GM04504 (cell line): ENCODE measurements around the gene NAALADL2.

ENCODE experiments used
- DNase-seq: peaks from one replicate; pipeline ENCODE4 v3.0.0-alpha.2; 2012; ENCODE audit warnings: low read depth

The NAALADL2 gene

GRCh38 chr3:175211466-175211865, 352.3 kb downstream of the NAALADL2 start:
- DNase-seq, result no peak

- no peak for DNase-seq
Measured at GRCh38 chr3:175212896-175213295, 353.8 kb downstream of the NAALADL2 start.

GRCh38 chr3:175214216-175214615, 355.1 kb downstream of the NAALADL2 start:
- no peak for DNase-seq

GRCh38 chr3:175215833-175216232, 356.7 kb downstream of the NAALADL2 start:
- no peak for DNase-seq

- no peak for DNase-seq
Measured at GRCh38 chr3:175222356-175222755, 363.2 kb downstream of the NAALADL2 start.

GRCh38 chr3:175224051-175224450, 364.9 kb downstream of the NAALADL2 start:
- no peak for DNase-seq

- DNase-seq, result no peak
Measured at GRCh38 chr3:175226444-175226843, 367.3 kb downstream of the NAALADL2 start.

GRCh38 chr3:175227126-175227525, 368.0 kb downstream of the NAALADL2 start:
- DNase-seq, result no peak

- no peak for DNase-seq
Measured at GRCh38 chr3:175233957-175234940, 375.1 kb downstream of the NAALADL2 start.

- DNase-seq, result no peak
Measured at GRCh38 chr3:175238801-175239200, 379.7 kb downstream of the NAALADL2 start.

GRCh38 chr3:175240921-175241320, 381.8 kb downstream of the NAALADL2 start:
- DNase-seq, result no peak

GRCh38 chr3:175242243-175242642, 383.1 kb downstream of the NAALADL2 start:
- DNase-seq, result no peak

- DNase-seq, result no peak
Measured at GRCh38 chr3:175246234-175246633, 387.1 kb downstream of the NAALADL2 start.

GRCh38 chr3:175246766-175247165, 387.6 kb downstream of the NAALADL2 start:
- no peak for DNase-seq

GRCh38 chr3:175247629-175248028, 388.5 kb downstream of the NAALADL2 start:
- DNase-seq, result no peak

GRCh38 chr3:175248832-175249231, 389.7 kb downstream of the NAALADL2 start:
- DNase-seq, result no peak

GRCh38 chr3:175255698-175256097, 396.6 kb downstream of the NAALADL2 start:
- no peak for DNase-seq

GRCh38 chr3:175257123-175257522, 398.0 kb downstream of the NAALADL2 start:
- no peak for DNase-seq

GRCh38 chr3:175258763-175259162, 399.6 kb downstream of the NAALADL2 start:
- no peak for DNase-seq

GRCh38 chr3:175260145-175260794, 401.1 kb downstream of the NAALADL2 start:
- DNase-seq, result no peak

- no peak for DNase-seq
Measured at GRCh38 chr3:175266478-175266877, 407.3 kb downstream of the NAALADL2 start.

- DNase-seq, result peak; percentile 10
Measured at GRCh38 chr3:175267121-175267531, 408.0 kb downstream of the NAALADL2 start.

- no peak for DNase-seq
Measured at GRCh38 chr3:175267561-175267960, 408.4 kb downstream of the NAALADL2 start.
